ENCODE results near the gene SLC17A4.

Gene SLC17A4

GRCh38 chr6:25750906-25751305, 3.6 kb upstream of the SLC17A4 start:
- no peak for DNase-seq

GRCh38 chr6:25753079-25753478, 1.5 kb upstream of the SLC17A4 start:
- no peak for DNase-seq

DNA sequence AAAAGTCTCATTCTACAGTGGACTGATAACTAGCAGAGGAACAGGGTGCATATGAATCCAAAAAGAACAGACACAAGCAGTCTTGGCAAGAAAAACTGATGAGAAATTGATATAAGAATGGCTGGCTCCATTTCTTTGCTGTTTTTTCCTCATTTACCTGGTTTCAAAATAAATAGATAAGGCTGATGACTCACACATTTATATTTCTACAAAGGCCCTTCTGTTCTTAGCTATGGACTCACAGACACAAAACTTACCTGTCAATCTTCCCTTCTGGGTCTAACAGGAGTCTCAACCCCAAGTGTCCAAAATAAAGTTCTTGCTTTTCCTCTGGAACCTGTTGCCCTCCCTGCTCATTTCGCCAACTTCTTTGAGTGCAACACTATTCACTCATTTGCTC, 941 bp downstream of the SLC17A4 start:
- no peak for DNase-seq

DNA sequence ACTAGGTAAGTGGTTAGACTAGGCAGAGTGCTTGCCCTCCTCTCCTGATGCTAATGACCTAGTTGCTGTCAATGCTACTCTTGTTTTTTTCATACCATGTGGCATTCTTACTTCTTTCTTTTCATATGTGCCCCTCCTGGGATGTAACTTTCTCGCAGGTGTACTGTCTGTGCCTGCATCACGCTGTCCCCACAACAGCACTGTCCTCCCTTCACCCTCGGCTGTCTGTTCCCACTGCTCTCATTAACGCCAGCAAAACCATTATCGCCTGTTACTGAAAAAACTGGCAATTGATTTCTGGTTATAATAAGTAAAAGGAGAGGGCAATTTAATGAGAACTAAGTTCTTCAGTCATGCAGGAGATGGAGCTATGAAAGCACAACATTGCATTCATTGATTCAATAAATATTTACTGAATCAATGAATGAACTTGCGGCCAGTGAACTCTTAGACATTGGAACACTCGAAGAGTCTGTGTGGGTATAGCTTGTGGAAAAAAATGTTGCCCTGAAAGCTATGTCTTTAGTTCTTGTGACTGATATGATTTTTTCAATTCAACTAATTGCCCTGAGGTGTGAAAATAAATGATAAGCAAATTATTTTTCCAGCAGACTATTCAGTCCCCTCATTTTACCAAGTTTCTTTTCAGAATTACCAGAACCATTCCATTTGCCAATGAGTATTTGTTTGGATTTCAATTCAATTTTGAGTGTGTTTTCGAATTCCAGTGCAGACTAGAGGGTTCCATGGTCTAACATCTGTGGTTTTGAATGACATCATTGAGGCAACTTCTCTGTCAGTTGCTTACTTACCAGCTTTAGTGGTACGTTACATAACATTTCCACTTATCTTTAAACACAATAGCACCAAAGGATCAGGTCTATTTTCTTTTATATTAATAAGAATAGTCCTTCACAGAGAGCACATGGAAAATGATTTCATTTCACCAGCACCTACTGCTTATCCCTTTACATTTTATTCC, 2.1 kb downstream of the SLC17A4 start:
- DNase-seq = no peak

DNA sequence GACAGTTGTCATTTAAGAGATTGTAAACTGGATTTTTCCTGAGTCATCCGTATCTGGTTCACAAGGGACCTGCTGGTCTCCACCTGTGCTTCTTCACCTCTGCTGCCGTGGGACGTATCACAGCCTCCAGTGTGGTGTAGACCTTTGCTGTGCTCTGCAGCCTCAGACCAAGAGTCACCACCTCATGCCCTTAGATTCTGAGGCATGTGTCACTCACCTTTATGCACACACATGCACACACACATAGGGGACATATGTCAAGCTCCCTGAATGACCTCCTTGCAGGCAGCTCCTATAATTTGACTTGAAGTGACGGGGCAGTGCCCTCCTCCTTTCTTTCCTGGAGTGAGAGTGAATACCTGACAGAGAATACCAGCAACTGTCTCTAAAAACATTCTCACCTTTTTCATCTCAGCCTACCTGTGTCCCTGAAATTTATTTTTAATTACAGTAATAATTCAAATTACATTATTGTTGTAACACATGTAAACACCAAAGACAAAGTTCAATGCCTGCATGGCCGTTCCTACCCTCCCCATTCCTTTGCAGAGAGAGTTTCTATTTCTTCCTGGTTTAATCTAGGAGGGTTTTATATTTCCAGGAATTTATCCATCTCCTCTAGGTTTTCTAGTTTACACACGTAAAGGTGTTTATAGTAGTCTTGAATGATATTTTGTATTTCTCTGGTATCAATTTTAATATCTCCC, 3.5 kb downstream of the SLC17A4 start:
- DNase-seq = no peak

DNA sequence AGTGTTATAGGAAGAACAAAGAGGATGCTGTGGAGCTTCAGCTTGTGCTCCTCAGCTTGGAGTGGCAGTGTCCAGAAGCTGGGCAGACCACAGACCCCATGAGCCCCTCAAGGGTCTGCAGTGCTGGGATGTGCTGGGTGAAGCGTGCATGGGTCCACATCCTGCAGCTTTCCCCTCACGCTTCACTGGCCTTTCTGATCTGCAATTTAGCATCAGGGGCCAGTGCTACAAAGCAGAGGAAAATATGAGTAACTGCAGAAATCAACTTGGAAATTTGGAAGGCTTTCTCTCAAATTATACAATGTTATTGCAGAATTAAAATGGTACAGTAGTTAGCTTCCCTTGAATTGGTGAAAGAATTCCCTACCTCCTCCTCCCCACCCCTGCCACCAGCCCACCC, 10.1 kb downstream of the SLC17A4 start:
- no peak for DNase-seq

- no peak for DNase-seq
These were observed 14.0 kb downstream of the SLC17A4 start for GRCh38 chr6:25768566-25768965.

DNA sequence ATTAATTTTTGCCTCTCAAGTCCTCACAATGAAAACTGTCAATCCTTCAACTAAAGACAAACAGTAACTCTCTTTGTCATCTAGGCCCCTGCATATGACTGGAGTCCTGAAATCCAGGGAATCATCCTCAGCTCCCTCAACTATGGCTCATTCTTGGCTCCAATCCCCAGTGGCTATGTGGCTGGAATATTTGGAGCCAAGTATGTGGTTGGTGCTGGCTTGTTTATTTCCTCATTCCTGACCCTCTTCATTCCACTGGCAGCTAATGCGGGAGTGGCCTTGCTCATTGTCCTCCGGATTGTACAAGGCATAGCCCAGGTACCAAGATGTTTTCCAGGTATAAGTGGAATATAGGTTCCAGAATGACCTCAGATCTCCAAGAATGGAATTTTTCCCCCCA, 15.4 kb downstream of the SLC17A4 start:
- DNase-seq = no peak

DNA sequence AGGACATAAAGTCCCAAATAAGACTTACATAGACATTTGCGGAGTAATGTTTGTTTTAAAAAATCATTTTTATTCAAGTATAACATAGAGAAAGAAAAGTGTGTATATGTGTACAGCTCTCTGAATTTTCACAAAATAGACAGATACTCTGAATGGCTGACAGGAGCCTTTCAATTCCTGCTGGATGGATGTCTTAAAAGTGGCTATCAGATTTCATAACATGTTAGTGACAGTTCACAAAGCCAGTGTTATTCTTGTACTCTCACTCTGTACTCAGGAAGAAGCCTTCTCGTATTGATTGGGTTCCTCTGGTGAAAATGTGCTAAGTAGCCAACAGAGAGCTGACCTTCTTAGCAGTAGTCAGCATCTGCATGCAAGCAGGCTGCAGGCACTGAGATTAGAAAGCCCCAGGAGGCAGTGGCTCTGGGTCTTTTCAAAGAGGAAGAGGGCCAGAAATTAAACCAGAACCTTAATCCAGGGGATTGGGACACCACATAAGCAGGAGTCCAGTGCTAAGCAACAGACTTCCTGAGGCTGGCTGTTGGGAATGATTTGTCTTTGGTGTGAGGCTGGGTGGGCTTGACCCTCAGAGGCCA, 19.7 kb downstream of the SLC17A4 start:
- DNase-seq = no peak

- DNase-seq = no peak
These were observed 22.5 kb downstream of the SLC17A4 start for GRCh38 chr6:25777031-25777430.

GRCh38 chr6:25777856-25778649, 23.5 kb downstream of the SLC17A4 start:
- DNase-seq = no peak

DNA sequence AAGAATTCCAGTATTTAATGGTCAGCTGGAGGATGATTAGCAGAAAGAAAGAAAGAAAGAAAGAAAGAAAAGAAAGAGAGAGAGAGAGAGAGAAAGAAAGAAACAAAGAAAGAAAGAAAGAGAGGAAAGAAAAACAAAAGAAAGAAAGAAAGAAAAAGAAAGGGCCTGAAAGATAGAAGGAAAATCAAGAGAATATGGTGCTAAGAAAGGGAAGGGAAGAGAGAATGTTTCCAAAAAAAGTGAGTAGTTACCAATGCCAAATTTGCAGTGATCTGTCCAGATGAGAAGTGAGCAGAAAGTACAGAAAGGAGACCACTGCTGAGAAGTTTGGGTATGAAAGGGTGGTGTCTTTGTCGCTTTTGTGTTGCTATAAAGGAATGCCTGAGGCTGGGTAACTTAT, 26.6 kb downstream of the SLC17A4 start:
- no peak for DNase-seq

DNA sequence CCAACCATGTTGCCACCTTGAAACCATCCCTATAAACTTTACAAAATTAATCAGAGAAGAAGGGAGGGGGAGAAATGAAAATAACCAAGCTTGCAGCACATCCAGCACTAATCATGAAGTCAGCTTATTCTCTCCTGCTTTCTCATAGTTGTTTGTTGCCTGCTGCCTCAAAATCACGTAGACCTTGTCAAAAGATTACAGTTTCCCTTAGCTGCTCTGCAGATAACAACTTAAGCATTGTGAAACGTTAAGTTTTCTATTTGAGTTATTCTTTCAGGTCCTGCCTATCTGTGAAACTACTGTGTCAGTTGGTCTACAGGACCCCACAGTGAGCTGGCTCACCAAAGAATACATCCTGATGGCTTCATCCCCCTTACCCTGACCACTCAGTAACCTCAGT, 32.9 kb downstream of the SLC17A4 start:
- no peak for DNase-seq

- no peak for DNase-seq
These were observed 33.9 kb downstream of the SLC17A4 start for GRCh38 chr6:25788305-25788922.

DNA sequence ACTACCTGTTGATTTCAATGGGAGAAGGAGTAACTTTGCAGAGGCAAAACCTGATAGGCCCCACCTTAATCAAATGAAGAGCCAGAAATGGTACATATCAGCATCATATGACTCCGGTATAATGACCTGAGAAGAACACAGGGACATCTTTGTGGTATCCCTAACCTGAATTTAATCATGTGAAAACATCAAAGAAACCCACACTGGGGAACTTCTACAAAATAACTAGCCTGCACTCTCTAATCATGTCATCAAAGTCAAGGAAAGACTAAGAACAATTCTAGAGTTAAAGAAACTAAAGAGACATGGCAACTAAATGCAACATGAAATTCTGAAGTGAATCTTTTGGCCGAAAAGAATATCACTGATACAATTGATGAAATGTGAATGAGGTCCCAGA, 34.9 kb downstream of the SLC17A4 start:
- DNase-seq = no peak

- no peak for DNase-seq
These were observed 37.5 kb downstream of the SLC17A4 start for GRCh38 chr6:25792016-25792415.

DNA sequence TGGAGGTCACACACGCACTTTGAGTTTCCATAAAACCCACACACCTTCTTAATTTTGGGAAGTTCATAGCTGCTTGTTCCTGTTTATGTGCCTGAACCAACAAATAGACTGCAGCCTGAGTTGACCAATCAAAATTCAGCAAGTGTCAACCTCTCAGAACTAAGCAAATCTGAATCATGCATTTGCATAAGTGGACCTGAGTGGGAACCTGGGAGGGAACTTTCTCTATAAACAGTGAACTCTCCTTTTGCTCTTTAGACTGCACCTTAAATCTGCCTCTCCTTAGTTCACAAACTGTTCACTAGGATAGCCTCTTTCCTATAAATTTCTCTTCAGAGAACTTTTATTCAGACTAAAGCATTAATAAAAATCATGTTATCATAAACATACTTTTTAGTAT, 39.4 kb downstream of the SLC17A4 start:
- DNase-seq = no peak

DNA sequence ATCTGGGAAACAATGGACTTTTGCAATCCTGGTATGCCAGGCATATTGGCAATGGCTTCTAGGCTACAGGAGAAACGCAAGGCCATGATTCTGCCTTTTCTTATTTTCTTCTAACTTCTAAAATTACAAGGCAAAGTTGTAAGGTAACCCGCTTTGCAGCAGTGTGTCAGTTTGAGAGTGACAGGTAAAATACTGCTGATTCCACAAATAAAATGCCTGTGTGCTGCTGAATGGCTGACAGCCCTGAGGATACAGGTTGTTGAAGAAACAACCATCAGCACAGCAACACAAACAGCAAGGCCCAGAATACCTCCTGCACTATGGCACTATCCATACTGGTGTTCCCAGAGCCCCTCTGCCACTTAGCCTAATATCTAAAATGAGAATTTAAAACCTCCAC, 40.2 kb downstream of the SLC17A4 start:
- no peak for DNase-seq

DNA sequence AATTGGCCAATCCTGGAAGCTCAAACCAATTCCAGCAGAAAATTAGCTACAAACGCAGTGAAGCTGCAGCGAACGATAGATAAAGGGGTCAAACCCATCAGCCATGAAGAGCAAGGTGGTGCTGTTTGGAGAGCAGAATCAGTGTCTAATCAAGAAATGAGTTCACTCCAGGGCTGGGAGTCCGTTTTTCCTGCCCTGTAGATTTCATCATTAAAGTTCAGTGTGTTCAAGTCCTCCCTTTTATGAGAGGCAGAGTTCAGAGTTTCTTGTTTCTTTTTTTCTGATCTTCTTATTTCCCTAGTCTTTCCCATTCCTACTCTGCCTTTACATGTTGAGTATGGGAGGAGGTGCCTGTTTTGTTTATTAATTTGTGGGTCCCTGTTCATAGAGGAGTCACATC, 46.9 kb downstream of the SLC17A4 start:
- no peak for DNase-seq

DNA sequence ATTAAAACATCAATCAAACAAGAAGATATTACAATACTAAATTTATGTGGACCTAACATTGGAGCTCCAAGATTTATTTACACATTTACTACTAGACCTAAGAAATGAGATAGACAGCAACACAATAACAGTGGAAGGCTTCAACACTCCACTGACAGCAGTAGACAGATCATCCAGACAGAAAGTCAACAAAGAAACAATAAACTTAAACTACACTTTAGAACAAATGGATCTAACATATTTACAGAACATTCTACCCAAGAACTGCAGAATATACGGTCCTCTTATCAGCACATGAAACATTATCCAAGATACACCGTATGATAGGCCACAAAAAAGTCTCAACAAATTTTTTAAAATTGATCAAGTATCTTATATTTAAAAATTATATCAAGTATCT, 50.3 kb downstream of the SLC17A4 start:
- DNase-seq = no peak

DNA sequence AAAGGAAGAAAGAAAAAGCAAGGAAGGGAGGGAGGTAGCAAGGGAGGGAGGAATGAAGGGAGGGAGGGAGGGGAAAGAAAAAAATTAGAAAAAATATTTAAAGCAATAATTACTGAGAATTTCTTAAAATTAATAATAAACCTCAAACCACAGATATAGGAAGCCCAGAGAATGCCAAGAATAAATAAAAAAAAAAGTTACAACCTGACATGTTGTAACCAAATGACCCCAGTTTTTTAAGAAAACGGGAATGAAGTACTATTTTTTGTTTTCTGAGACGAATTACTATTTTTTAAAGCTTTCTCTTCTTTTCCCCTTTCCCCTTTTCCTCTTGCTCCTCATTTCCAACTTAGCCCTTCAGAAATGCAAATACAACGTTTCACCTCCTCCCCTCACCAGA, 60.7 kb downstream of the SLC17A4 start:
- no peak for DNase-seq

DNA sequence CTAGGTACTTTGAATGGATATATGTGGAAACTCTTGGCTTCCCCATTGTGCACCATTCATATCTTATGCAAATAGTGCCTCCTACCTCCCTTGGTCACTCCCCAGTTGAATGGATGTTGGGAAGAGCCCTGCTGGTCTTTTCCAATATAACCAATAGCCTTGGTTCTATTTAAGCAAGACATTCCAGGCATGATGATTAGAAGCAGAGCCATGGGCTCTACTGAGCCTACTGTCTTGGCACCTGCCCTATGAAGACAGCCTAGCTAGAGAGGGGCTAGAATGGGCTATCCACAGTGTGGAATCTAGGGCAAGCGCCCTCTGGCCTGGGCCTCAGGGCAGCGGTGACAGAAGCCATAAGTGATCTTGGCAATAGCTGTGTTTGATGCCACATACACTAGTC, 61.7 kb downstream of the SLC17A4 start:
- DNase-seq = no peak

DNA sequence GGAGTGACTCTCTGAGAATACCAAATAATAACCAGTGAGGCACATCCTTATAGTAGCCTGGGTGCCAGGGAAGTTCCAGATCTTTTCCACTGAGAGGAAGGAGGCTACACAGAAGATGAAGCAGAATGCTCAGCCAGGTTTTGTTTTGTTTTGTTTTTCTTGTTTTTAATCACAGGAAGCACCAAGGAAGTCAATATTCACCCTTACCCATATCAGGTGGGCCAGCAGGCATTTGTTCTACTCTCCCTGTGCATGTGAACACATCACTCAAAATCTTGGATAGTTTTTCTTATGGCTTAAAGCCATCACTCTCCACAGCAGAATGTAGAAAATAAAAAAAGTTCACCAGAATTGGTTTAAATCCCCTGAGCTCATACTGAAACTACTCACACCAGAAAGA, 66.8 kb downstream of the SLC17A4 start:
- no peak for DNase-seq

Data from DMS79 treated with DMSO at 0.1 percent for 48 hours (cell line).